HG03045 (cell line): ENCODE results near the gene DTNA.
"Not testable (repeated sequence)": the region's sequence is repeated elsewhere in the genome, so short reads cannot be mapped to it uniquely, and the experiment has no call there.

Source experiments
- ATAC-seq: cut with Tn5 transposase; IDR thresholded peaks from one replicate; pipeline ENCODE4 v1.9.1; 2021; ENCODE audit warnings: mild to moderate bottlenecking, moderate library complexity; ENCODE audit not compliant: unreplicated experiment

The DTNA gene

DNA sequence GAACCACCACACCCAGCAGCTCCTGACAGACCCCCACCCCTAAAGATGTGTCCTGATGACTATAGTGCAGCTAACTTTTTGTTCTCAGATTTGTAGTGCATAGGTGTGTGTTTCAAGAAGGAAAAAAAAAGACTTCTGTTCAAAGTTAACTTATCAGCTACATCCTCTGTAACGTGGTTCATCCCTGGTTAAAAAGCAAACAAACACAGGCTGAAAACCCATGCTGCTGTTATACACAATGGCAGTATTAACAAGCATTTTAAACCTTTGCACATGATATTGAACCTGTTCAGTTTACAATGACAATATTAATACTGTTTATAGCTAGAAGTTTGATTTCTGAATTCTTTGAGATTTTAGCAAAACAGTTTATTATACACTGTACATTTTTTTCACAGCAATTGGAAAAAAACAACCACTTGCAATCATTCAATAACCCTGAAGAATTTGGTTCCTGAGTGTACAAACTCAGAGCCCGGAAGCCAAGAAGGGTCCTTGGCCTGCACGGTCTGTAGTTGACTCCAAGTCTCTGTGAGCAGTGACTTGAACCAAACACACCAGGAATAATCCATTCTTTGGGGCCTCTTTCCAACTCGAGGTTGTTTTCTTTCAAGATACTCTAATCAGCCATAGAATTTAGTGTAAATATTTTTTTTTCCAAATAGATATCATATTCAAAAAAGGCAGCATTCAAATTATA, 177.9 kb downstream of the DTNA start:
- no peak for ATAC-seq

DNA sequence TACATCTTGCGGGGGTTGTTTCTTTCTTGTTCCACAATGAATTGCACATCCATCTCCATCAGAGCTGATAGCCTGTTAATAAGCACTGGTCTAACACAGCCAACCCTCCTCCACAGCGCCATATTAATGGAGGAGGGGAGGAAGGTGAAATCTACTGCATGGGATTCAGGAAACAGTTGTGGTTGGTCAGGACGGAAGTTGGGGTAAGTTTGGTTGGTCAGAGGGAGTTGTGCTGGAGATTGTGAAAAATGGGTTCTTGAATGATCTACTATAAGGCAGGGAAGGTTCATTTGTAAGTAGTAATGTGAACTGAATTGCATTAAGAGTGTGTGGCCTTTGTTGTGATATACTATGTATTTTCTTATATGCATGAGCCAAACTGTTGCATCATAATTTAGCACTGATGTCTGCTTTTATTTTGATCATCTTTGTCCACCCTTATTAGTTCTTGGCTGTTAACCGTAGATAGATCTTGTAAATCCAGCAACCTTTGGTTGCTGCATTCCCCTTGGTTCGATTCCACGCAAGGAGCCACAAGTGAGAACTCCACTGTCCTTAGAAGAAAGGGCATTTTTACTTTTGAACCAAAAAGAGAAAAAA, 180.5 kb downstream of the DTNA start:
- ATAC-seq, result no peak

DNA sequence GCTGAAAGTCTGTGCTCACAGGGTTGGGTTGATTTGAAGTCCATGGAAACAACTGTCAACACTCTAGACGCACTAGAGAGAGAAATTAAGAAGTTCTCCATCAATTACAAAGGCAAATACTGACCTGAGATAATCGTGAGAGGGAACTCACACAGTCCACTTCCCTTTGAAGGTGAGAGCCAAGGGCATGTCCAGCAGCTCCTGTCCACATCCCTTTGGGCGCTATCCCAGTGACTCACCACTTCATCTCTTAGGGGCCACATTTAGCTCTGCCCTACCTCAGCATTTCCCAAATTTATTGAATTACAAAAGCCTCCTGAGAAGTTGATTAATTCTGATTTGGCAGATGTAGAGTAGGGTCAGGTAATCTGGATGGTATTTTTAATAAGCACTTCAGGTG, 182.3 kb downstream of the DTNA start:
- ATAC-seq, result no peak

DNA sequence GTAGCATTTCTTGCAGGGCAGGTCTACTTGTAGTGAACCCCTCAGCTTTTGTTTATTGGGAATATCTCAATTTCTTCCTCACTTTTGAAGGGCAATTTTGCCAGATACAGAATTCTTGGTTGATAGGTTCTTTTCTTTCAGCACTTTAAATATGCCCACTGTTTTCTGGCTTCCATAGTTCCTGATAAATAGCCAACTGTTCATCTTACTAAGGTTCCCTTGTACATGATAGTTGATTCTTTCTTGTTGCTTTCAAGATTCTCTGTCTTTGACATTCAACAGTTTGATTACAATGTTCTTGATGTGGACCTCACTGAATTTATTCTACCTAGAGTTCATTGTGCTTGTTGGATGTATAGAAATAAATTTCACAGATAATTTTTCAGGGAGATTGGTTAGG, 183.1 kb downstream of the DTNA start:
- ATAC-seq, result no peak

DNA sequence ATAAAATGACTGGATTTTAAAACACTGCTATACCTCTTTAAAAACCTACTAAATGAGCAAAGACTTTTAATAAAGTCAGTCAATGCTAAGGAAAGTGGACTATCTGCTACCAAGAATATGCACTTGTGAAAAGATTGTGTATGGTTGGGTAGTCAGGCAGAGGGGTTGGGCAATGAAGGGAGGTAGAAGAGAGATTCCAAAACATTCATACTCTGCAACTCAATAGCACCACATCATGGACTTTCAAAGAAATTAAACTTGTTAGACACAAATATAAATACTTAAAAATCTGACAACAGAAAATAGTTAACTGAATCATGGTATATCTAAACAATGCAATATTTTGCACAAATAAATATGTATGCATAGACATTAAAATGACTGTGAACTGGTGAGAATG, 191.2 kb downstream of the DTNA start:
- no peak for ATAC-seq

DNA sequence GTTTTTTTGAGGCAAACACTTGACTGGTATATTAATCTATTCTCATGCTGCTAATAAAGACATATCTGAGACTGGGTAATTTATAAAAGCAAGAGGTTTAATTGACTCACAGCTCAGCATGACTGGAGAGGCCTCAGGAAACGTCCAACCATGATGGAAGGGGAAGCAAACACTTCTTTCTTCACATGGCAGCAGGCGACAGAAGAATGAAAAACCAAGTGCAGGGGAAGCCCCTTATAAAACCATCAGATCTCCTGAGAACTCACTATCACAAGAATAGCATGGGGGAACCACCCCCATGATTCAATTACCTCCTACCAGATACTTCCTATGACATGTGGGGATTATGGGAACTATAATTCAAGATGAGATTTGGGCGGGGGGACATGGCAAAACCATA, 194.9 kb downstream of the DTNA start:
- ATAC-seq, result no peak

DNA sequence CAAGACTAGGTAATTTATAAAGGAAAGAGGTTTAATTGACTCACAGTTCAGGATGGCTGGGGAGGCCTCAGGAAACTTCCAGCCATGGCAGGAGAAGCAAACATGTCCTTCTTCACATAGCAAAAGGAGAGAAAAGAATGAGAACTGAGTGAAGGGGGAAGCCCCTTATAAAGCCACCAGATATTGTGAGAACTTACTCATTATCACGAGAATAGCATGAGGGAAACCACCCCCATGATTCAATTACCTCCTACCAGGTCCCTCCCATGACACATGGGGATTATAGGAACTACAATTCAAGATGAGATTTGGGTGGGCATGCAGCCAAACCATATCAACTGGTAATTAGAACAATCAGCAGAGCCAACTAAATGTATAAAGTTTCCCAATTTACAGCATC, 196.9 kb downstream of the DTNA start:
- ATAC-seq, result not testable (repeated sequence)

DNA sequence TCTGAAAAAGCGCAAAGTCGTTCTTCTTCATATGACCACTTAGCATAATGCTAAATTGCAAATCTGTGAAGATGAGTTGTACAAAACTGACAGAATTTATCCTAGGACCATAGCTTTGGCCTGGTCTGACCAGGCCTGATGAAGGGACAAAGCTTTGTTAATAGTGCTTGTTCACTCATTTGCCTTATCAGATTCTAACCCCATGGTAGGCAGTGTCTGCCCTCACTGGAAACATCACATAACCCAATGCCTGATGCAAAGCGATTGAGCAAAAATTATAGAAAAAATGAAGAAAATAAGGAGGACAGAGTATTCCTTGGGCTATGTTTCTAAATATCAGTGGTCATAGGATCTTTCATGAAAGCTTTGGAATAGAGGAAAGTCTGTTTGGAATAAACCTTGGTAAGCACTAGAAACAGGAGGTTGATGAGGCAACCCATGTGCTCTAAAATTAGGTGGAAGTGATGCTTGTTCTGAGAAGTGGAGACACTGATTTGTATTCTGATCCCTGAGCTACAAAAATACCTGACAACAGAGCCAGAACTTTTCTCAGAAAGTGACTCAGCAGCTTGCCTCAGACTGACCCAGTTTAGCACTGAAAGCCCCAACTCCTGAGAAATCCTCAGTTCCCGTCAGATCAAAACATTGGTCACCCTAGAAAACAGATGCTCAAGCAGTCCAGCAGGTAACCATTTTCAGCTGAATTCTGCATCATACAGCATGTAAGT, 199.7 kb downstream of the DTNA start:
- ATAC-seq, result no peak

DNA sequence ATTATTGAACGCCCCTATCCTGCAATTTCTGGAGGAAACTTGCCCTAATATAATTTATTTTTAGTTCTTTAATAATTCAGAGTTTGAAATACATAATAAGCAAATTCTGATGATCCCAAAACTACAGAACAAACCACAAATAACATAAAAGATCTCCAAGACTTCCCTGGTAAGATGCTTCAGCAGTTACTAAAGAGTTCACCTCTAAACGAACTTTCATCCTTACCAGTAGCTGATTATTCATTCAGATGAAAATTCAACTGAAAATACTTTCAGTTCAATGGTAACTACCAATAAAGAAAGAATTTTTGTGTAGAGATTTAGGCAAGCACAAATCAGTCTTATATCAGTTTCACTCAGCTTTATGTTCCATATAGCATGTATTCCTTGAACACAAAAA, 201.0 kb downstream of the DTNA start:
- no peak for ATAC-seq

DNA sequence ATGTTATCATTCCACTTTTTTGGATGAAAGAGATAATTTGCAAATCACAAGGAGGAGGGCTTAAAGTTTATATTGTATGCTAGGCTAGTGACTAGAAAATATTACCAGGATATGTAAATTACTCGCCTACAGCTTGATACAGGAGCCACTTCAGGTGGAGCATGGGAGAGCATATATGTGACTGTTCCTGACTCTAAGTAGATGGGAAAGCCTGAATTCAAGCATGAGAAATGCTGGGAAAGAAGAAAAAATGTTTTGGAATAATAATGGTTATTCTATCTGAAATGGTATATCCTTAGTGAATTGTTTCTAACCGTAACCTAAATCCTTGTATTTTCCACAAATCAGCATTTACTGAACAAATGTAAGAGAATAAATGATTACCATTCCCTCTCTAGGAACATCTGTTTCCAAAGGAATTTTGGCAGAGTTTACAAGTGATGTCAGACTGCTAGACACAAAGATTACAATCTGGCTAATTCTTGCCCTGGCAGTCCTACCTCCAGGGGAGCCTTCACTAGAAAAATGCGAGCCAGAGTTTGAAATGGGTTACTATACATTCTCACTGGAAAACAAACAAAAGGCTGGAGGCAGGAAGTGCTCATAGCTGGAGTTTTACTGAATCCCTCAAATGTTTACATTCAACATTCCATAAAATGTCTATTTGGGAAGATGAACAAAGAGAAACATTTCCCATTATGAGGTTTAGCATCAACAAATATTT, 201.7 kb downstream of the DTNA start:
- ATAC-seq, result no peak

DNA sequence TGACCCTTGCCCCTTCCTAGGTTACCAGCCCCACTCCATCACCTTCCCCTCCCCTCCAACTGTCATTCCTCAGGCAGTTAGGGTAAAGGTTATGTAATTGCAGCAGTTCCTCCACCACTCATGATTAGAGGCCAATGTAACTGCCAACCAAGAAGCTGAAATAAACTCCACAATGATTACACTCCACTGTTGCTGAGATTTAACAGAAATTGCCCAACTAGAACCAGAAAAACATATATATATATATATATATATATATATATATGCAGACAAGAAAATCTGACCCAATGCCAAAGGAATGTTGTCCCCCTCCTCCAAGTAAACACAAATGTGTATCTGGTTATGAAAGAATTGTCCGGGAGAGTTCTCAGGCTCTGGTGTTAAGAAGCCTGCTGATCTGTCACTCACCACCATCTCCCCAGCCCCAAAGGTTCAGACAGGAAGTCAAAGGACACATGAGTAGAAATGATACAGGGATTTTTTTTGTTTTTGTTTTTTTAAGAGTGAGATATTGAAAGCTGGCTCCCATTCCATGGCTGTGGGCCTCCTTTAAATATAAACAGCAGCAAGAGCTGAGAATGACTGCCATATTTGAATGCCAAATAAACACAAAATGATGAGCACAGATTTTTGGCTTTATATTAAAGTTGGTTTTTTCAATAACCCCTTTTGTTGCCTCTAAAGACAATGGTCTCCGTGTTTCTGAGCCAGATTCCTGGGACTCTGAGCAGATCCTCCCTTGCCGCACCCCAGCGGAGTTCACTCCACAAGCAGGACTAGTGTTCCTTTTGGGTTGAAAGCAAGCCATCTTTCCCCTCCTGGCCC, 204.0 kb downstream of the DTNA start:
- no peak for ATAC-seq

DNA sequence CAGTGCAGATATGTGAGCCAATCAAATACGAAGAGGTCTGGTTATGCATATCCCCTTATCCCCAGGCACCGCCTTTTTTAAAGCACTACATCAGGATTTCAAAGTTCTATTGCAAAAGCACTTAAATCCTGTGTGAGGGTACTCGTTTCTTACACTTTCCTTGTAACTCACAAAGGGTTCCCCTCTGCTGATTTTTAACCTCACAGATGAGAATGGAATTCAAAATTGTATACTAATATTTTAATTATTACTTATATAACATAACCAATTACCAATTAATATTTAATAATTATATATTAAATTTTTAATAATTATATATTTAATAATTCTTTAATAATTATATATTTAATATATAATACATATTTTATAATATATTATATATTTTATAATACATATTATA, 204.9 kb downstream of the DTNA start:
- ATAC-seq, result no peak

DNA sequence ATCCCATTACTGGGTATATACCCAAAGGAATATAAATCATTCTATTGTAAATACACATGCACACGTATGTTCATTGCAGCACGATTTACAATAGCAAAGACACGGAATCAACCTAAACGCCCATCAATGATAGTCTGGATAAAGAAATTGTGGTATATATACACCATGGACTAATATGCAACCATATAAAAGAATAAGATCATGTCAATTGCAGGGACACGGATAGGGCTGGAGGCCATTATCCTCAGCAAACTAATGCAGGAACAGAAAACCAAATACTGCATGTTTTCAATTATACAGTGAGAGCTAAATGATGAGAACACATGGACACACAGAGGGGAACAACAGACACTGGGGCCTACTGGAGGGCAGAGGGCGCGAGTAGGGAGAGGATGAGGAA, 206.4 kb downstream of the DTNA start:
- not testable (repeated sequence) for ATAC-seq

DNA sequence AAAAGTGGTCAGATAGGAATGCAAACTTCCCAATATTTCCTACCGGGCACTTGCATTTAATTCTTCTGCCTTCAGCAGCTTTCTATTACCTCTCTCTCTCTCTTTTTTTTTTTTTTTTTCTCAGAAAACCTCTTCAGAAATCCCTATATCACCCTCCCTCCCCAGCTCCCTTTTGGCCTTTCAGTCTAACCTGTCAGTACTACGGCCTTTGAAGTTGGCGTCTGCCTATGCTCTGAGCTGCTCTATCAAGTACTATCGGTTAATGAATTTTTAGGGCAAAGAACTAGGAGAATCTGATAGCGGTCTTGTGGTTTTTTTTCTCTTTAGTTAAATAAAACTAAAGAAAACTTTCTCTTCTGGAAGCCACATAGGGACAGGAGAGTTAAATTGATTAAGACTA, 208.8 kb downstream of the DTNA start:
- no peak for ATAC-seq

DNA sequence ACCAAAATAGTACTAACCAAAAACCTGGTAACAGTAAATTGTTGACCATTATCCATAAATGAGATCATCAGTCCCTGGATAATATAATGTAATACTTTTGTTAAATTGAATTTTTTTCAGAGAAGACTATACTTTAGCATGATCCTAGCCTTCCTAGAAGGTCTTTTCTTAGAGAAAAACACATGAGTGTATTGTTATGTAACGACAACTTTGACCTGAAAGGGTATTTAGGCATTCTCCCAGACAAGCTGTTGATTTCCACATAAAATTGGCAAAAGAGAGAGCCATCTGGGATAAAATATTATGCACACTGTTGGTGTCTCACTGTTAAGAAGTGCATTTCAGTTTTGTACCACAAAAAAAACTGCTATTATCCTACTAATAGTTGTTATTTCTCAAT, 211.1 kb downstream of the DTNA start:
- no peak for ATAC-seq

DNA sequence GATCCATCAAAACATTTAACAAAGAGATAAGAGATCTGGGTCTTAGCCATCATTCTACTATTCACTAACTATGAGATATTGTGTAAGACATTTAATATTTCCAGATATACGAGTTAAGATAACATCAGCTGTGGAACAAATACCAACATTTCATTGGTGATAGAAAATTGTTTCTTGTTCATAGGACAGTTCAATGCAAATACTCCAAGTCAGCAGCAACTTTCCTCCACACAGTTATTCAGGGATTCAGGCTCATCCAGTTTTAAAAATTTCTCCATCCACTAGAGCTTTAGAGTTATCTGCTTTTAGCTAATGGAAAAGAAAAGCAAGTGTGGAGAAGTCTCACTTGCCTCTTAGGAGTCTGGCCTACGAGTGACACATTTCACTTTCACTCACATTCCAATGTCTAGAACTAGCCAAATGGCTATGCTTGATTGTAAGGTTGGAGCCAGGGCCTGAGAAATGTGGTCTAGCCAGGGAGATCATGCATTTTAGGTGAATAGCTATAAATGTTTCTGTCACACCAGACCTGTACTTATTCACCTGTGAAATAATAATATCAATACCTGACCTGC, 211.8 kb downstream of the DTNA start:
- ATAC-seq, result no peak

DNA sequence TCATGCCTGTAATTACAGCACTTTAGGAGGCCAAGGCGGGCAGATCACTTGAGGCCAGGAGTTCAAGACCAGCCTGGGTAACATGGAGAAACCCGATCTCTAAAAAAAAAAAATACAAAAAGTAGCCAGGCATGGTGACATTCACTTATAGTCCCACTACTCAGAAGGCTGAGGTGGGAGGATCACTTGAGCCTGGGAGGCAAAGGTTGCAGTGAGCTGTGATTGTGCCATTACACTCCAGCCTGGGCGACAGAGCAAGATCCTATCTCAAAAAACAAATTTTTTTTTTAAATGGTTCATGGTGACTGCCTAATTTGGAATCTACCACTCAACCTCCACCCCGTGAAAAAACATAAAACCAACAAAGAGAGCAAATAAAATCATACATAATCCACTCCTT, 212.5 kb downstream of the DTNA start:
- ATAC-seq, result not testable (repeated sequence)

DNA sequence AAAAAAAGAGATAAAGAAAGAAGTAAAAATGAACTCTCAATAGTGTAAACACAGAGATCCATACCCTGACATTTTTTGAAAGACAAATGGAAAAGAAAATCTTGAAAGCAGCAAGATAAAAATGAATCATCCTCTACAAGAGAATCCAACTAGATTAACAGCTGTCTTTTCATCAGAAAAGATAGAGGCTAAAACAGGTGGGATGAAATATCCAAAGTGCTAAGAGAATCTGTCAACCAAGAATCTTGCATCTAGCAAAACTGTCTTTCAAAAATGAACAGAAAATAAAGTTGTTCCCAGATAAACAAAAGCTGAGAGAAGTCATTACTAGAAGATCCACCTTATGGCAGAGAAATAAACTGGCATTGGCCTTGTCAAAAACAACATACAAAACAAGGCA, 213.8 kb downstream of the DTNA start:
- no peak for ATAC-seq

DNA sequence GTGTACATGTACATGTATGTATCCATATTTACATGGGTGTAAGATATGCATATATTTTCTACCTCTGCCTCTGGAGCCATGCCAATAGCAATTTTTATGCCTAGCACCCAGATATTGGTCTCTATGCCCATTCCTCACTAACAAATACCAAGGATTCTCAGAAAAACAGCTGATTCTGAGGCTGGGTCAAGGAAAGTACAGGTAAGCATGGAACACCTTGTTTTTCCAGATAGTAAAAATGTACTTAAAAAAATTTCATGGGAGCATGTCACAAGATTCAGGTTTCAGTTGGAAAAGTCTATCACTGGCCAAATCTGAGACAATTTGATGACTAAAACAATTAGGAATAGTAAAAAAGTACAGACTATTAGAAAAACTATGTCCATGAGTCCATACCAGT, 216.6 kb downstream of the DTNA start:
- ATAC-seq, result no peak

DNA sequence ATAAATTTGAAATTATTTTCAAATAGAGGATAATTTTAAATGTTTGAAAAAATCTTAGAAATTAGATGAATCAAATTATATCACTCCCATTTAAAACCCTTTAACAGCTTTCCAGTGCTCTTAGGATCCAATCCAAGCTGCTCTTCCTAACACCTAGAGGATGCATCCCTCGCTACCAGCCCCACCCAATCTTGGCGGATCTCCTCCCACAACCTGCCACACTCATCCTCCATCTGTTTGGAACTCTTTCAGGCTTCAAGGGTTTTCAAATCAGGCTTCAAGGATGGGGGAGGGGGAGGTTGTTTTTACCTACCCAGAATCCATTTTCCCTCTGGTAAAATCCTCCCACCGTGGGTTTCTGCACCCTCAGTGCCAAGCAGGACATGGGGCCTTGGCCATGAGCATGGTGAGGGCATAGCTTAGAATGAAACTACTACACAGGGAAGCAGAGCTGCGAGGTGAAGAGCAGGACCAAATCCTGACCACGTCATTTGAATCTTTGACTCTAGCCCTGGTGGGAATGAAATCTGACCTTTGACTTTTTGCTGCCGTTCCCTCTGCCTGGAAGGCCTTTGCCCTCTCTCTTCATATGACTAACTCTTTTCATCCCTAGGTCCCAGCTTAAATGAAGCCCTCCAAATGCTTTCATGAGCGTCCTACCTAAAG, 218.1 kb downstream of the DTNA start:
- no peak for ATAC-seq
